K562 (cell line): ENCODE results near the gene CDIPT. TPM values are rescaled to one million over a fixed set of nuclear protein-coding genes. Genes with fewer than 3 reads are reported as not detected.
A peak's percentile ranks its signal among the peaks of the same experiment; 100 is the strongest.

Experiments used
- ARNT ChIP-seq, 2 experiments: fragments of 450-650 bp; IDR thresholded peaks; 2 replicates each; pipeline ENCODE4 v1.6.1; 2016; ENCODE audit warnings: mild to moderate bottlenecking in 1 of 2
- BCL6 ChIP-seq: fragments of 250-450 bp; sonication (Bioruptor Pico); IDR thresholded peaks from 2 replicates; pipeline ENCODE4 v1.4.0; 2020
- CEBPB ChIP-seq: fragments of 450-650 bp; IDR thresholded peaks from 2 replicates; pipeline ENCODE4 v1.6.1; 2016; ENCODE audit warnings: missing genetic modification characterization, missing compliant biosample characterization
- FOS ChIP-seq: IDR thresholded peaks from 3 replicates; pipeline ENCODE4 v1.6.1; 2011; ENCODE audit not compliant: insufficient read length; ENCODE audit errors: extremely low read depth
- JUND ChIP-seq, 2 experiments: IDR thresholded peaks; 2 replicates in 1 of 2; 3 replicates in 1 of 2; pipeline ENCODE4 v1.6.1; 2011; ENCODE audit warnings: borderline replicate concordance in 2 of 2, low read depth in 2 of 2, low read length in 2 of 2, improper control_type of control experiment in 1 of 2, missing biosample characterization in 1 of 2, missing genetic modification characterization in 1 of 2, missing genetic modification reagents in 1 of 2
- PRMT5 ChIP-seq: sonication (generic); formaldehyde crosslinking; IDR thresholded peaks from 2 replicates; pipeline ENCODE4 v1.5.0; 2020; ENCODE audit warnings: missing genetic modification reagents
- RBM34 ChIP-seq: fragments of 200-400 bp; formaldehyde crosslinking; IDR thresholded peaks from 2 replicates; pipeline ENCODE4 v1.6.1; 2018; ENCODE audit warnings: low read length, borderline replicate concordance; ENCODE audit not compliant: insufficient read depth
- SMARCA5 ChIP-seq: fragments of 450-650 bp; IDR thresholded peaks from 2 replicates; pipeline ENCODE4 v1.6.1; 2016
- ZFX ChIP-seq: sonication (generic); formaldehyde crosslinking; IDR thresholded peaks from 2 replicates; pipeline ENCODE4 v1.8.0; 2022; ENCODE audit warnings: mild to moderate bottlenecking, missing genetic modification reagents, moderate library complexity
- ZKSCAN8 ChIP-seq: fragments of 200-800 bp; sonication (Bioruptor generic); IDR thresholded peaks from 2 replicates; pipeline ENCODE4 v1.6.1; 2016; ENCODE audit warnings: missing genetic modification characterization, missing compliant biosample characterization
- polyA plus RNA-seq, 8 experiments: library from polyadenylated mRNA; depleted of rRNA in 4 of 8; stranded (reverse) in 5 of 8; unstranded in 3 of 8; fragments of >200 nt; fragmentation: Nextera tagmentation in 2 of 8; fragmentation: Illumina TruSeq in 1 of 8; extraction: Ambion mirVana in 2 of 8; extraction: Trizol in 1 of 8; gene quantifications; 2 replicates each; pipeline versions ENCODE4 v1.2.1 to v1.2.3, GENCODE V29; 2011 to 2014; ENCODE audit warnings: inconsistent platforms in 1 of 8, missing spikeins in 1 of 8
- total RNA-seq, 7 experiments: library from RNA; depleted of rRNA in 6 of 7; stranded (reverse); fragments of >200 nt in 6 of 7; fragmentation: Illumina TruSeq in 2 of 7; extraction: Trizol in 2 of 7; gene quantifications; 2 replicates each; pipeline versions ENCODE4 v1.2.1 to v1.2.3, GENCODE V29; 2011 to 2021; ENCODE audit warnings: low replicate concordance in 1 of 7
- TF ChIP-seq, protein P1 (sequence below): fragments of 250-450 bp; sonication (Bioruptor Pico); IDR thresholded peaks from 2 replicates; pipeline ENCODE4 v1.8.0; 2022; ENCODE audit warnings: inconsistent platforms
- TF ChIP-seq, protein P2 (sequence below): fragments of 450-650 bp; IDR thresholded peaks from 2 replicates; pipeline ENCODE4 v1.6.1; 2018; ENCODE audit not compliant: partially characterized antibody
- TF ChIP-seq, protein P3 (sequence below): sonication (generic); formaldehyde crosslinking; IDR thresholded peaks from 2 replicates; pipeline ENCODE4 v1.8.1; 2022; ENCODE audit warnings: missing genetic modification reagents
- TF ChIP-seq, protein P4 (sequence below), 2 experiments: fragments of 200-800 bp in 1 of 2; sonication (Bioruptor generic) in 1 of 2; sonication (generic) in 1 of 2; formaldehyde crosslinking in 1 of 2; IDR thresholded peaks in 1 of 2; conservative IDR thresholded peaks in 1 of 2; 2 replicates each; pipeline versions ENCODE4 v1.5.0 to v1.6.1; 2016 to 2020; ENCODE audit warnings: missing compliant biosample characterization in 1 of 2, missing genetic modification characterization in 1 of 2, missing genetic modification reagents in 1 of 2
- TF ChIP-seq, protein P5 (sequence below): fragments of 450-650 bp; formaldehyde crosslinking; IDR thresholded peaks from 2 replicates; pipeline ENCODE4 v1.4.0; 2022; ENCODE audit warnings: missing genetic modification characterization
- TF ChIP-seq, protein P6 (sequence below): fragments of 250-450 bp; sonication (Bioruptor Pico); IDR thresholded peaks from 2 replicates; pipeline ENCODE4 v1.8.0; 2021; ENCODE audit warnings: moderate library complexity, mild to moderate bottlenecking, inconsistent platforms

The CDIPT gene
- total and polyA plus RNA-seq, 9 of the 15 experiments (the other 6 are each of a cell fraction or from before 2014, with no cell fraction given): 1.3 to 37.0 (median 23.0) TPM

DNA sequence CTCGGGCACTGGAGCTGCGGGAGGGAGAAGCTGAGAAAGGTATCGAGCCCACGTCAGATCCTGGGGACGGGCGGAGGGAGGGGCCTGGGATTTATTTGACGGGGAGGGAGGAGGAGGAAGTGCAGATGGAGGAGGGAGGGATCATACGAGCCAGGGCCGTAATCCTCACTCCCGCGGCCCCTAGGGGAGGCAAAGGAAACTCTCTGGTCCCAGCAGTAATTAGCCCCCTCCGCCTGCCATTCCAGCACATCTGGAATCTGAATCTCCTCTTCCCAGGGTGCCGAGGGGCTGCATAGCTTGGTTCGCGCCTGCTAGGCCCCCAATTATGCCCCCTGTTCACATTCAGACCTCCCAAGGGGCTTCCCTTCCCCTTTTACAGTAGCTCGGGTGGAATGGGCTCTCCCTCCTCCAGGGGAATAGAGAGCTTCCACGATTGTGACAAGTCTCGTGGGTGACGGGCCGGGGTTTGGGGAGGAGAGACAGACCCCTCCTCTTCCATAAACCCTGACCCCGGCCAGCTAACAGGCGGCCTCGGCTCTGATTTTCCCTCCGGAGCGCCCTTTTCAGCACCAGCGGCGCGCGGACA, 36.6 kb upstream of the CDIPT start, which contains the start of gene SEZ6L2 (continued):
- no peak for TF ChIP-seq FOS
- no peak for TF ChIP-seq CEBPB (tag)
- TF ChIP-seq ZFX (CRISPR knock-in tag): no peak
- TF ChIP-seq, protein P1, sequence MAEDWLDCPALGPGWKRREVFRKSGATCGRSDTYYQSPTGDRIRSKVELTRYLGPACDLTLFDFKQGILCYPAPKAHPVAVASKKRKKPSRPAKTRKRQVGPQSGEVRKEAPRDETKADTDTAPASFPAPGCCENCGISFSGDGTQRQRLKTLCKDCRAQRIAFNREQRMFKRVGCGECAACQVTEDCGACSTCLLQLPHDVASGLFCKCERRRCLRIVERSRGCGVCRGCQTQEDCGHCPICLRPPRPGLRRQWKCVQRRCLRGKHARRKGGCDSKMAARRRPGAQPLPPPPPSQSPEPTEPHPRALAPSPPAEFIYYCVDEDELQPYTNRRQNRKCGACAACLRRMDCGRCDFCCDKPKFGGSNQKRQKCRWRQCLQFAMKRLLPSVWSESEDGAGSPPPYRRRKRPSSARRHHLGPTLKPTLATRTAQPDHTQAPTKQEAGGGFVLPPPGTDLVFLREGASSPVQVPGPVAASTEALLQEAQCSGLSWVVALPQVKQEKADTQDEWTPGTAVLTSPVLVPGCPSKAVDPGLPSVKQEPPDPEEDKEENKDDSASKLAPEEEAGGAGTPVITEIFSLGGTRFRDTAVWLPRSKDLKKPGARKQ (CRISPR knock-in tag): no peak
- TF ChIP-seq, protein P2, sequence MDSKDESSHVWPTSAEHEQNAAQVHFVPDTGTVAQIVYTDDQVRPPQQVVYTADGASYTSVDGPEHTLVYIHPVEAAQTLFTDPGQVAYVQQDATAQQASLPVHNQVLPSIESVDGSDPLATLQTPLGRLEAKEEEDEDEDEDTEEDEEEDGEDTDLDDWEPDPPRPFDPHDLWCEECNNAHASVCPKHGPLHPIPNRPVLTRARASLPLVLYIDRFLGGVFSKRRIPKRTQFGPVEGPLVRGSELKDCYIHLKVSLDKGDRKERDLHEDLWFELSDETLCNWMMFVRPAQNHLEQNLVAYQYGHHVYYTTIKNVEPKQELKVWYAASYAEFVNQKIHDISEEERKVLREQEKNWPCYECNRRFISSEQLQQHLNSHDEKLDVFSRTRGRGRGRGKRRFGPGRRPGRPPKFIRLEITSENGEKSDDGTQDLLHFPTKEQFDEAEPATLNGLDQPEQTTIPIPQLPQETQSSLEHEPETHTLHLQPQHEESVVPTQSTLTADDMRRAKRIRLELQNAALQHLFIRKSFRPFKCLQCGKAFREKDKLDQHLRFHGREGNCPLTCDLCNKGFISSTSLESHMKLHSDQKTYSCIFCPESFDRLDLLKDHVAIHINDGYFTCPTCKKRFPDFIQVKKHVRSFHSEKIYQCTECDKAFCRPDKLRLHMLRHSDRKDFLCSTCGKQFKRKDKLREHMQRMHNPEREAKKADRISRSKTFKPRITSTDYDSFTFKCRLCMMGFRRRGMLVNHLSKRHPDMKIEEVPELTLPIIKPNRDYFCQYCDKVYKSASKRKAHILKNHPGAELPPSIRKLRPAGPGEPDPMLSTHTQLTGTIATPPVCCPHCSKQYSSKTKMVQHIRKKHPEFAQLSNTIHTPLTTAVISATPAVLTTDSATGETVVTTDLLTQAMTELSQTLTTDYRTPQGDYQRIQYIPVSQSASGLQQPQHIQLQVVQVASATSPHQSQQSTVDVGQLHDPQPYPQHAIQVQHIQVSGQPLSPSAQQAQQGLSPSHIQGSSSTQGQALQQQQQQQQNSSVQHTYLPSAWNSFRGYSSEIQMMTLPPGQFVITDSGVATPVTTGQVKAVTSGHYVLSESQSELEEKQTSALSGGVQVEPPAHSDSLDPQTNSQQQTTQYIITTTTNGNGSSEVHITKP: no peak
- no peak for TF ChIP-seq ZKSCAN8 (CRISPR knock-in tag)
- 0 out of 2 replicates have a peak, but pooled peaks have one; percentile 34 for TF ChIP-seq PRMT5 (CRISPR knock-in tag)
- TF ChIP-seq, protein P3, sequence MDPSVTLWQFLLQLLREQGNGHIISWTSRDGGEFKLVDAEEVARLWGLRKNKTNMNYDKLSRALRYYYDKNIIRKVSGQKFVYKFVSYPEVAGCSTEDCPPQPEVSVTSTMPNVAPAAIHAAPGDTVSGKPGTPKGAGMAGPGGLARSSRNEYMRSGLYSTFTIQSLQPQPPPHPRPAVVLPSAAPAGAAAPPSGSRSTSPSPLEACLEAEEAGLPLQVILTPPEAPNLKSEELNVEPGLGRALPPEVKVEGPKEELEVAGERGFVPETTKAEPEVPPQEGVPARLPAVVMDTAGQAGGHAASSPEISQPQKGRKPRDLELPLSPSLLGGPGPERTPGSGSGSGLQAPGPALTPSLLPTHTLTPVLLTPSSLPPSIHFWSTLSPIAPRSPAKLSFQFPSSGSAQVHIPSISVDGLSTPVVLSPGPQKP (CRISPR knock-in tag): no peak
- TF ChIP-seq ARNT (IDR thresholded peaks at IDR 0.05): no peak
- TF ChIP-seq, protein P4, sequence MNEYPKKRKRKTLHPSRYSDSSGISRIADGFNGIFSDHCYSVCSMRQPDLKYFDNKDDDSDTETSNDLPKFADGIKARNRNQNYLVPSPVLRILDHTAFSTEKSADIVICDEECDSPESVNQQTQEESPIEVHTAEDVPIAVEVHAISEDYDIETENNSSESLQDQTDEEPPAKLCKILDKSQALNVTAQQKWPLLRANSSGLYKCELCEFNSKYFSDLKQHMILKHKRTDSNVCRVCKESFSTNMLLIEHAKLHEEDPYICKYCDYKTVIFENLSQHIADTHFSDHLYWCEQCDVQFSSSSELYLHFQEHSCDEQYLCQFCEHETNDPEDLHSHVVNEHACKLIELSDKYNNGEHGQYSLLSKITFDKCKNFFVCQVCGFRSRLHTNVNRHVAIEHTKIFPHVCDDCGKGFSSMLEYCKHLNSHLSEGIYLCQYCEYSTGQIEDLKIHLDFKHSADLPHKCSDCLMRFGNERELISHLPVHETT (CRISPR knock-in tag; conservative IDR thresholded peaks at IDR 0.05 in 1 of 2, IDR thresholded peaks at IDR 0.05 in 1 of 2): no peak
- TF ChIP-seq, protein P5, sequence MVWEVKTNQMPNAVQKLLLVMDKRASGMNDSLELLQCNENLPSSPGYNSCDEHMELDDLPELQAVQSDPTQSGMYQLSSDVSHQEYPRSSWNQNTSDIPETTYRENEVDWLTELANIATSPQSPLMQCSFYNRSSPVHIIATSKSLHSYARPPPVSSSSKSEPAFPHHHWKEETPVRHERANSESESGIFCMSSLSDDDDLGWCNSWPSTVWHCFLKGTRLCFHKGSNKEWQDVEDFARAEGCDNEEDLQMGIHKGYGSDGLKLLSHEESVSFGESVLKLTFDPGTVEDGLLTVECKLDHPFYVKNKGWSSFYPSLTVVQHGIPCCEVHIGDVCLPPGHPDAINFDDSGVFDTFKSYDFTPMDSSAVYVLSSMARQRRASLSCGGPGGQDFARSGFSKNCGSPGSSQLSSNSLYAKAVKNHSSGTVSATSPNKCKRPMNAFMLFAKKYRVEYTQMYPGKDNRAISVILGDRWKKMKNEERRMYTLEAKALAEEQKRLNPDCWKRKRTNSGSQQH (CRISPR knock-in tag): no peak
- no peak for TF ChIP-seq RBM34
- TF ChIP-seq, protein P6, sequence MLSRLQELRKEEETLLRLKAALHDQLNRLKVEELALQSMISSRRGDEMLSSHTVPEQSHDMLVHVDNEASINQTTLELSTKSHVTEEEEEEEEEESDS: no peak
- no peak for TF ChIP-seq SMARCA5
- no peak for TF ChIP-seq BCL6 (CRISPR knock-in tag)
- TF ChIP-seq JUND (IDR thresholded peaks at IDR 0.05; ENCODE audit: borderline replicate concordance, low read depth, low read length): no peak
- no peak for TF ChIP-seq JUND (tag; IDR thresholded peaks at IDR 0.05; ENCODE audit: borderline replicate concordance, low read depth, low read length)
